GM18498 (cell line): Measurements from ENCODE around the gene KCNN3.
A peak's percentile ranks its signal among the peaks of the same experiment; 100 is the strongest.

Experiments
- ATAC-seq: cut with Tn5 transposase; IDR thresholded peaks from one replicate; pipeline ENCODE4 v1.9.1; 2021; ENCODE audit warnings: mild to moderate bottlenecking, moderate library complexity; ENCODE audit not compliant: unreplicated experiment

Gene KCNN3

GRCh38 chr1:154820646-154821045 lies 49.4 kb downstream of the KCNN3 start:
- no peak for ATAC-seq

- ATAC-seq: no peak
Observed at GRCh38 chr1:154819628-154820590, 50.2 kb downstream of the KCNN3 start.

- no peak for ATAC-seq
Observed at GRCh38 chr1:154818911-154819310, 51.2 kb downstream of the KCNN3 start.

GRCh38 chr1:154816937-154817336 lies 53.1 kb downstream of the KCNN3 start:
- ATAC-seq: no peak

- no peak for ATAC-seq
Observed at GRCh38 chr1:154816369-154816768, 53.7 kb downstream of the KCNN3 start.

GRCh38 chr1:154813846-154814505 lies 56.1 kb downstream of the KCNN3 start:
- no peak for ATAC-seq

- ATAC-seq: no peak
Observed at GRCh38 chr1:154813300-154813816, 56.7 kb downstream of the KCNN3 start.

GRCh38 chr1:154812877-154813276 lies 57.2 kb downstream of the KCNN3 start:
- no peak for ATAC-seq

- no peak for ATAC-seq
Observed at GRCh38 chr1:154810571-154810970, 59.5 kb downstream of the KCNN3 start.

- ATAC-seq: no peak
Observed at GRCh38 chr1:154809436-154810413, 60.4 kb downstream of the KCNN3 start.

- peak; percentile 49 for ATAC-seq
Observed at GRCh38 chr1:154808909-154809262, 61.2 kb downstream of the KCNN3 start.

- no peak for ATAC-seq
Observed at GRCh38 chr1:154808261-154808908, 61.7 kb downstream of the KCNN3 start.

GRCh38 chr1:154807048-154807591 lies 63.0 kb downstream of the KCNN3 start:
- peak; percentile 70 for ATAC-seq

- ATAC-seq: no peak
Observed at GRCh38 chr1:154806333-154806732, 63.7 kb downstream of the KCNN3 start.

GRCh38 chr1:154802982-154803920 lies 66.8 kb downstream of the KCNN3 start:
- ATAC-seq: no peak

- no peak for ATAC-seq
Observed at GRCh38 chr1:154802336-154802969, 67.6 kb downstream of the KCNN3 start.

- no peak for ATAC-seq
Observed at GRCh38 chr1:154801234-154802011, 68.7 kb downstream of the KCNN3 start.

GRCh38 chr1:154799188-154799587 lies 70.9 kb downstream of the KCNN3 start:
- no peak for ATAC-seq
